Measurements from ENCODE around the gene CCR1. TPM values are rescaled to one million over a fixed set of nuclear protein-coding genes. Genes with fewer than 3 reads are reported as not detected.

Gene CCR1
- total and polyA plus RNA-seq, 2 of the 13 experiments (the other 11 are each of a cell fraction or from before 2014, with no cell fraction given): not detected

- peaks cover 0 to 2% of the 10 kb centered on the region in 2 experiments; a peak in 1 of 5 replicates for H3K27me3 ChIP-seq (ENCODE audit: control insufficient read depth in 1 of 2, insufficient read depth in 2 of 2, low read length in 2 of 2)
Observed at GRCh38 chr3:46193436-46193835, 14.7 kb downstream of the CCR1 start.

GRCh38 chr3:46192939-46193338, 15.2 kb downstream of the CCR1 start:
- no peak overlapping the region for H3K27ac ChIP-seq (ENCODE audit: extremely low read length, insufficient read depth, low read length)
- no peak for ATAC-seq
- peaks cover 0 to 2% of the 10 kb centered on the region in 2 experiments; a peak in 1 of 5 replicates for H3K27me3 ChIP-seq (ENCODE audit: control insufficient read depth in 1 of 2, insufficient read depth in 2 of 2, low read length in 2 of 2)
- no peak for DNase-seq (ENCODE audit: low spot score)
- 3% methylated on average over 5 of the region's 5 CpGs for WGBS (ENCODE audit: low lambda C conversion rate)
- intact Hi-C loops (cut with micrococcal nuclease; ENCODE audit: unreplicated experiment): no loop called here
- no peaks in the 10 kb centered on the region for H3K79me2 ChIP-seq (ENCODE audit: insufficient read depth, low read length)
- H3K4me2 ChIP-seq (ENCODE audit: low read depth, low read length): no peak overlapping the region
- FAIRE-seq: no peak
- no peaks in the 10 kb centered on the region for H3K9me3 ChIP-seq (ENCODE audit: low read length)
- CTCF ChIA-PET (ENCODE audit: low intra/inter-chr PET ratio, low total read pairs): no interaction called here
- TF ChIP-seq TERF1 (CRISPR knock-in tag; IDR thresholded peaks at IDR 0.05) (no peak), ZNF280D (CRISPR knock-in tag; IDR thresholded peaks at IDR 0.05) (no peak), ZNF737 (CRISPR knock-in tag; IDR thresholded peaks at IDR 0.05; ENCODE audit: borderline replicate concordance) (no peak), ARNT (IDR thresholded peaks at IDR 0.05) (no peak), PPARG (CRISPR knock-in tag; conservative IDR thresholded peaks at IDR 0.05) (no peak), RBAK (CRISPR knock-in tag; IDR thresholded peaks at IDR 0.05) (no peak)
- BruUV-seq (replicated peaks): no TSS peak
- in situ Hi-C loops (cut with HindIII; ENCODE audit: extremely low pct_ligation_motif_present, low pct_unique_long_range_greater_than_20kb): no loop called here
- POLR2A ChIA-PET: no interaction called here
- no peaks in the 10 kb centered on the region for H3K4me1 ChIP-seq (ENCODE audit: insufficient read depth, low read length)
- no peak overlapping the region for H2AFZ ChIP-seq (ENCODE audit: low read length)
- H4K20me1 ChIP-seq (ENCODE audit: insufficient read depth, low read length): no peaks in the 10 kb centered on the region
- no peak overlapping the region for H3K9ac ChIP-seq (ENCODE audit: insufficient read depth, low read depth, low read length)
- H3K36me3 ChIP-seq (replicated peaks in 1 of 2; ENCODE audit: control insufficient read depth in 1 of 2, insufficient read depth in 2 of 2, low read length in 2 of 2): no peaks in the 10 kb centered on the region
- H3K4me3 ChIP-seq (replicated peaks in 1 of 3; ENCODE audit: insufficient read depth in 1 of 3, low read depth in 2 of 3, low read length in 3 of 3): no peak overlapping the region

More at GRCh38 chr3:46193436-46193835, 14.7 kb downstream of the CCR1 start:
- Histone ChIP-seq H3K27ac (ENCODE audit: extremely low read length, insufficient read depth, low read length) (no peak overlapping the region), H3K79me2 (ENCODE audit: insufficient read depth, low read length) (no peaks in the 10 kb centered on the region), H4K20me1 (ENCODE audit: insufficient read depth, low read length) (no peaks in the 10 kb centered on the region), H3K9me3 (ENCODE audit: low read length) (no peaks in the 10 kb centered on the region), H3K4me2 (ENCODE audit: low read depth, low read length) (no peak overlapping the region), H3K36me3 (replicated peaks in 1 of 2; ENCODE audit: control insufficient read depth in 1 of 2, insufficient read depth in 2 of 2, low read length in 2 of 2) (no peaks in the 10 kb centered on the region), H3K9ac (ENCODE audit: insufficient read depth, low read depth, low read length) (no peak overlapping the region), H3K4me3 (replicated peaks in 1 of 3; ENCODE audit: insufficient read depth in 1 of 3, low read depth in 2 of 3, low read length in 3 of 3) (no peak overlapping the region), H3K4me1 (ENCODE audit: insufficient read depth, low read length) (no peaks in the 10 kb centered on the region), H2AFZ (ENCODE audit: low read length) (no peak overlapping the region)
- CTCF ChIA-PET (ENCODE audit: low intra/inter-chr PET ratio, low total read pairs): no interaction called here
- ATAC-seq (no peak), FAIRE-seq (no peak), DNase-seq (ENCODE audit: low spot score) (no peak)
- WGBS (ENCODE audit: low lambda C conversion rate): 0% methylated on average over 1 of the region's 1 CpG
- in situ Hi-C loops (cut with HindIII; ENCODE audit: extremely low pct_ligation_motif_present, low pct_unique_long_range_greater_than_20kb): no loop called here
- no TSS peak for BruUV-seq (replicated peaks)
- POLR2A ChIA-PET: no interaction called here
- TF ChIP-seq CEBPB (IDR thresholded peaks at IDR 0.05; ENCODE audit: borderline replicate concordance, low read depth, low read length) (peak; percentile 81), CHD4 (IDR thresholded peaks at IDR 0.05; ENCODE audit: borderline replicate concordance, low read length) (no peak), ZNF589 (CRISPR knock-in tag; conservative IDR thresholded peaks at IDR 0.05) (no peak), REXO4 (CRISPR knock-in tag; IDR thresholded peaks at IDR 0.05; ENCODE audit: borderline replicate concordance) (no peak), ZNF660 (CRISPR knock-in tag; IDR thresholded peaks at IDR 0.05; ENCODE audit: borderline replicate concordance, low read depth) (no peak), MTA3 (CRISPR knock-in tag; IDR thresholded peaks at IDR 0.05) (no peak), HMG20B (CRISPR knock-in tag; conservative IDR thresholded peaks at IDR 0.05) (no peak)
- TF ChIP-seq, protein P1, sequence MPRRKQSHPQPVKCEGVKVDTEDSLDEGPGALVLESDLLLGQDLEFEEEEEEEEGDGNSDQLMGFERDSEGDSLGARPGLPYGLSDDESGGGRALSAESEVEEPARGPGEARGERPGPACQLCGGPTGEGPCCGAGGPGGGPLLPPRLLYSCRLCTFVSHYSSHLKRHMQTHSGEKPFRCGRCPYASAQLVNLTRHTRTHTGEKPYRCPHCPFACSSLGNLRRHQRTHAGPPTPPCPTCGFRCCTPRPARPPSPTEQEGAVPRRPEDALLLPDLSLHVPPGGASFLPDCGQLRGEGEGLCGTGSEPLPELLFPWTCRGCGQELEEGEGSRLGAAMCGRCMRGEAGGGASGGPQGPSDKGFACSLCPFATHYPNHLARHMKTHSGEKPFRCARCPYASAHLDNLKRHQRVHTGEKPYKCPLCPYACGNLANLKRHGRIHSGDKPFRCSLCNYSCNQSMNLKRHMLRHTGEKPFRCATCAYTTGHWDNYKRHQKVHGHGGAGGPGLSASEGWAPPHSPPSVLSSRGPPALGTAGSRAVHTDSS (CRISPR knock-in tag; conservative IDR thresholded peaks at IDR 0.05): no peak
- intact Hi-C loops (cut with micrococcal nuclease; ENCODE audit: unreplicated experiment): no loop called here
